ENCODE results near the gene PNMA6E.

Gene PNMA6E

DNA sequence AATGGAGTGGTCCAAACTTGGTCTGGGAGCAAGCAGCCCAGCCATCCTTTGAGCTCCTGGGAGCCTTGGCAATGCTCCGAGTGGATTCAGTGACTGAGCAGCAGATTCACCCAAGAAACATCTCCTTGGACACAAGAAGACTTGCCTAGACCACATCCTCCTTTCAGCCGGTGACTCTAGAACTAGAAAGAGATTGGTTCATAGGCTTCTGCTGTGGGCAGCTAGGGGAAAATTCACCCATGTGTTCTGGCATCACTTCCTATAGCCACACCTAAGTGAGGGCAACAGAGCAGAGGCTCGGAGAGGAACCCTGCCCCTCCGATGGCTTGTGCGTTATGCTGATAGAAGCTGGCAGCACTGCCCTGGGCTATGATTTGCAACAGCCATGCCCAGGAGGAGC is 51.2 kb downstream of the PNMA6E start:
- no peak for DNase-seq (ENCODE audit: low read depth)

DNA sequence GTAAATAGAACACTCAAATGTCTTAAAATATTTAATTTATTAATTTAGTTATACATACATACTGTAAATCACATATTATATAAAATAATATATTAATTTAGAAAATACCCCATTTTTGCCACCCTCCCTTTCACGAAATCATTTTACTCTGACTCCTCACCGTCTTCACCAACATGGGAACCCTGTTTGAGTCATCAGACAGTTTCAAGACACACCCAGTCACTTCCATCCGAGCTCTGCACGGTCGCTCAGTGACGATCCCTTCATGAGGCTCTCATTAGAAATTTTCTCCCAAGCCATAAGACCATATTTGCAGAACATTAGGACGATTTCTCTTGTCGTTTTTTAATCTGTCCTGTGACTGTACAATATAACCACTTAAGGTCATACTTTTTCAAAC is 52.7 kb downstream of the PNMA6E start:
- DNase-seq (ENCODE audit: low read depth), result no peak

DNA sequence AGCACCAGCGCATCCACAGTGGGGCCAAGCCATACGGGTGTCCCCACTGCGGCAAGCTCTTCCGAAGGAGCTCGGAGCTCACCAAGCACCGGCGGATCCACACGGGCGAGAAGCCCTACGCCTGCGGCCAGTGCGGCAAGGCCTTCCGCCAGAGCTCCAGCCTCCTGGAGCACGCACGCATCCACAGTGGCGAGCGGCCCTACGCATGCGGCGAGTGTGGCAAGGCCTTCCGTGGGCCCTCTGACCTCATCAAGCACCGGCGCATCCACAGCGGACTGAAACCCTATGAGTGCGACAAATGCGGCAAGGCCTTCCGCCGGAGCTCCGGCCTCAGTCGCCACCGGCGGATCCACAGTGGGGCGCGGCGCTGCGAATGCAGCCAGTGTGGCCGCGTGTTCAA is 53.6 kb downstream of the PNMA6E start:
- DNase-seq (ENCODE audit: low read depth), result no peak

All from GM04503 (cell line).